DOHH2 (cell line): ENCODE measurements around the gene GPR26.

ENCODE experiments used
- H3F3A ChIP-seq: fragments of 200-600 bp; sonication (generic), shearing (Covaris generic); 2 replicates; pipeline ENCODE4 v1.6.0; 2016; ENCODE audit warnings: antibody characterized with exemption, mild to moderate bottlenecking; ENCODE audit not compliant: control insufficient read depth, insufficient read depth
- H3K27ac ChIP-seq: fragments of 200-600 bp; sonication (generic); 2 replicates; pipeline ENCODE4 v1.5.1; 2014; ENCODE audit warnings: low read depth, mild to moderate bottlenecking, low read length, moderate library complexity
- H3K27me3 ChIP-seq: fragments of 200-600 bp; sonication (generic); 2 replicates; pipeline ENCODE4 v1.6.1; 2014; ENCODE audit warnings: mild to moderate bottlenecking, low read length, mixed read lengths; ENCODE audit not compliant: control insufficient read depth
- H3K36me3 ChIP-seq: fragments of 200-600 bp; sonication (generic); 2 replicates; pipeline ENCODE4 v1.6.1; 2014; ENCODE audit warnings: mild to moderate bottlenecking, low read length, moderate library complexity, mixed read lengths; ENCODE audit not compliant: control insufficient read depth
- H3K4me1 ChIP-seq: fragments of 200-600 bp; sonication (generic); 2 replicates; pipeline ENCODE4 v1.6.1; 2014; ENCODE audit warnings: mild to moderate bottlenecking, low read length, mixed read lengths; ENCODE audit not compliant: control insufficient read depth
- H3K4me2 ChIP-seq: fragments of 200-600 bp; sonication (generic); 2 replicates; pipeline ENCODE4 v1.6.0; 2014; ENCODE audit warnings: mild to moderate bottlenecking, low read length, moderate library complexity
- H3K4me3 ChIP-seq: fragments of 200-600 bp; sonication (generic); 2 replicates; pipeline ENCODE4 v1.5.1; 2014; ENCODE audit warnings: mild to moderate bottlenecking, low read length, mixed read lengths
- H3K79me2 ChIP-seq: fragments of 200-600 bp; sonication (generic); 2 replicates; pipeline ENCODE4 v1.6.1; 2014; ENCODE audit warnings: mild to moderate bottlenecking, low read length, mixed read lengths; ENCODE audit not compliant: control insufficient read depth
- H3K9me2 ChIP-seq: fragments of 200-600 bp; sonication (generic); replicated peaks from 2 replicates; pipeline ENCODE4 v1.6.1; 2014; ENCODE audit warnings: mild to moderate bottlenecking, low read length, mixed read lengths; ENCODE audit not compliant: control insufficient read depth
- H3K9me3 ChIP-seq: fragments of 200-600 bp; sonication (generic); 2 replicates; pipeline ENCODE4 v1.6.1; 2014; ENCODE audit warnings: antibody characterized with exemption, low read length, mixed read lengths; ENCODE audit not compliant: control insufficient read depth, insufficient read depth
- H4K20me1 ChIP-seq: fragments of 200-600 bp; sonication (generic); 2 replicates; pipeline ENCODE4 v1.6.0; 2014; ENCODE audit warnings: low read depth, mild to moderate bottlenecking, antibody characterized with exemption, low read length, moderate library complexity; ENCODE audit not compliant: control insufficient read depth, insufficient read depth
- EZH2phosphoT487 ChIP-seq: fragments of 200-600 bp; sonication (generic); IDR thresholded peaks from 2 replicates; pipeline ENCODE4 v1.6.1; 2017; ENCODE audit warnings: borderline replicate concordance, mild to moderate bottlenecking, antibody characterized with exemption, low read length, moderate library complexity, mixed read lengths
- TF ChIP-seq, protein P1 (sequence below): fragments of 200-600 bp; sonication (generic); IDR thresholded peaks from one replicate; pipeline ENCODE4 v1.5.1; 2014; ENCODE audit warnings: antibody characterized with exemption, mild to moderate bottlenecking, low read depth, low read length; ENCODE audit not compliant: poor library complexity, severe bottlenecking

Gene GPR26

DNA sequence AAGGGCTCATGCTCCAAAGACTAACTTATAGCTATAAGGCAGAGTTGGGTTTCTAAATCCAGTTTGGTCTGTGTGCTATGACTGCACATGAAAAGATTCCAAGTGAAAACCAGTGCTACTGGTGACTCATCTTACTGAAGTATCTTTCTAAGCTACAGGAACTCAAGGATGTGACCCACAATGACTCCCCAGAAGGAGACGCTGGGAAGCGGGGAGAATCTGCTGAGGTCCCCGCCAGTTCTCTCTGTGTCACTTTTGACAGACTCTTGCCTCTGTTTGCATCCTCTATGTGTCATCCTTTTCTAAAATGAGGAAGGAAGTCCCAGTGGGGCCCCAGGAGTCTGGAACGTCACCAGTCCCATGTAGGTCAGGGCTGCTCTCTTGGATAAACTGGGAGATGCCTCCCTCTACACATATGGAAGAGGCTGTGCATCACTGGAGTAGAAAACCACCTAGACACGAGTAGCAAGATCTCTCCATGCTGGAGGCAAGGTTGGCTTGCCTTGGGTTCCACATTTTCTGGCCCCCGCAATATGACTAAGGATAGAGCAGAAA is 28.8 kb upstream of the GPR26 start:
- Histone ChIP-seq H3K4me2 (no peak overlapping the region), H3K4me3 (no peak overlapping the region), H4K20me1 (no peaks in the 10 kb centered on the region), H3K9me3 (no peaks in the 10 kb centered on the region), H3F3A (no peaks in the 10 kb centered on the region), H3K27me3 (peaks cover 15% of the 10 kb centered on the region; the same call in 1 of the 2 replicates), H3K27ac (no peak overlapping the region), H3K79me2 (no peaks in the 10 kb centered on the region), H3K9me2 (no peaks in the 10 kb centered on the region), H3K36me3 (no peaks in the 10 kb centered on the region), H3K4me1 (no peaks in the 10 kb centered on the region)
- TF ChIP-seq, protein P1, sequence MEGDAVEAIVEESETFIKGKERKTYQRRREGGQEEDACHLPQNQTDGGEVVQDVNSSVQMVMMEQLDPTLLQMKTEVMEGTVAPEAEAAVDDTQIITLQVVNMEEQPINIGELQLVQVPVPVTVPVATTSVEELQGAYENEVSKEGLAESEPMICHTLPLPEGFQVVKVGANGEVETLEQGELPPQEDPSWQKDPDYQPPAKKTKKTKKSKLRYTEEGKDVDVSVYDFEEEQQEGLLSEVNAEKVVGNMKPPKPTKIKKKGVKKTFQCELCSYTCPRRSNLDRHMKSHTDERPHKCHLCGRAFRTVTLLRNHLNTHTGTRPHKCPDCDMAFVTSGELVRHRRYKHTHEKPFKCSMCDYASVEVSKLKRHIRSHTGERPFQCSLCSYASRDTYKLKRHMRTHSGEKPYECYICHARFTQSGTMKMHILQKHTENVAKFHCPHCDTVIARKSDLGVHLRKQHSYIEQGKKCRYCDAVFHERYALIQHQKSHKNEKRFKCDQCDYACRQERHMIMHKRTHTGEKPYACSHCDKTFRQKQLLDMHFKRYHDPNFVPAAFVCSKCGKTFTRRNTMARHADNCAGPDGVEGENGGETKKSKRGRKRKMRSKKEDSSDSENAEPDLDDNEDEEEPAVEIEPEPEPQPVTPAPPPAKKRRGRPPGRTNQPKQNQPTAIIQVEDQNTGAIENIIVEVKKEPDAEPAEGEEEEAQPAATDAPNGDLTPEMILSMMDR = no peak
- no peak for TF ChIP-seq EZH2phosphoT487

DNA sequence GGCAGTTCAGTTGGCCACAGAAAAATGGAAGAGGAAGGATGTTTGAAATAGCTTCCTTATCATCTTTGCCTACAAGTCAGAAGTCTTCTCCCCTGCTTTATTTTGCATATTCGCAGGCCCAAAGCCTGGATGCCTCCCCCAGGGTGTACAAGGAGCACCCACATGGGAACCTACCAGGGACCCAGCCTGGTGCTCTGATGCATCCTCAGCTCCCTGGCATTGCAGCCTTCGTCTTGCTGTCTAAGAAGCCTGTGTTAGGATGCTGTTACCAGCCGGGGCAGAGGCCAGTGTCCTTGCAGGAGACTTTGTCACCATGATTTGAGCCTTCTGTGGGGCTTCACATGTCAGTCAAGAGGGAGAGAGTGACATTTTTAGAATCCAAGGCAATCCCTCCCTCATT is 27.0 kb upstream of the GPR26 start:
- no peaks in the 10 kb centered on the region for H3F3A ChIP-seq
- H3K27ac ChIP-seq = no peak overlapping the region
- no peaks in the 10 kb centered on the region for H3K36me3 ChIP-seq
- no peaks in the 10 kb centered on the region for H4K20me1 ChIP-seq
- H3K9me3 ChIP-seq = no peaks in the 10 kb centered on the region
- no peak overlapping the region for H3K4me2 ChIP-seq
- H3K27me3 ChIP-seq = peaks cover 15% of the 10 kb centered on the region; the same call in 1 of the 2 replicates
- H3K4me1 ChIP-seq = no peaks in the 10 kb centered on the region
- no peak overlapping the region for H3K4me3 ChIP-seq
- TF ChIP-seq EZH2phosphoT487 = no peak
- TF ChIP-seq, protein P1 = no peak
- no peaks in the 10 kb centered on the region for H3K79me2 ChIP-seq
- no peaks in the 10 kb centered on the region for H3K9me2 ChIP-seq

DNA sequence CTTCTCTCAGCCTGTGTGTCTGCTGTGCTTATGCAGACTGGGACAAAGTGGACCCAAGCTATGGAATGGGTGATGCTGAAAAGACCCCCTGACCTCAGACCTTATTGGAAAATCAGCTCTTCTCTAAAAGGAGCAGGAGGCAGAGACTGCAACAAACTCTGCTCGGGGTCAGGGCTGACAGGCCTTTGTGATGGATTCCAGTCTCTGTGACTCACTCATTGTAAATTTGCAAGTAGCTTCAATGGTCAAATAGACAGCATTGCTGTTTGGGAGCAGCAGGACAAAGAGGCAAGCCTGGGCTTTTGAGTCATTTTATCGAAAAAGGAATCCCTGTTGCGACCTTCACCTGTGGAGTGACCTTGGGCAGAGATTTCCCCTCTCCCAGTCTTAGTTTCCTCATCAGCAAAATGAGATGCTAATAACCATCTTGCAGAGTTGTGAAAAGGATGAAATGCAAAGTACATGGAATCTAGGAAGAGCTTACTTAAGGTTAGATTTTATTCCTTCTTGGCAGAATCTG is 26.1 kb upstream of the GPR26 start:
- H3K27me3 ChIP-seq = peaks cover 15% of the 10 kb centered on the region; the same call in 1 of the 2 replicates
- no peaks in the 10 kb centered on the region for H3K4me1 ChIP-seq
- no peak overlapping the region for H3K27ac ChIP-seq
- H3K4me3 ChIP-seq = no peak overlapping the region
- no peaks in the 10 kb centered on the region for H3F3A ChIP-seq
- H3K79me2 ChIP-seq = no peaks in the 10 kb centered on the region
- no peak overlapping the region for H3K4me2 ChIP-seq
- TF ChIP-seq, protein P1 = no peak
- TF ChIP-seq EZH2phosphoT487 = no peak
- no peaks in the 10 kb centered on the region for H3K36me3 ChIP-seq
- no peaks in the 10 kb centered on the region for H3K9me3 ChIP-seq
- no peaks in the 10 kb centered on the region for H3K9me2 ChIP-seq
- no peaks in the 10 kb centered on the region for H4K20me1 ChIP-seq
